HepG2 (cell line): ENCODE measurements around the gene SPATA7. TPM values are rescaled to one million over a fixed set of nuclear protein-coding genes. Genes with fewer than 3 reads are reported as not detected.

Experiments used
- ARNTL ChIP-seq: sonication (generic); formaldehyde crosslinking; IDR thresholded peaks from 2 replicates; pipeline ENCODE4 v1.4.0; 2020; ENCODE audit warnings: mild to moderate bottlenecking, missing genetic modification reagents
- BRD4 ChIP-seq: sonication (generic); formaldehyde crosslinking; IDR thresholded peaks from 2 replicates; pipeline ENCODE4 v1.4.0; 2020; ENCODE audit warnings: missing genetic modification reagents
- CCAR2 ChIP-seq: fragments of 200-400 bp; formaldehyde crosslinking; optimal IDR thresholded peaks from 2 replicates; pipeline ENCODE3; 2018; ENCODE audit warnings: low read depth, mild to moderate bottlenecking, low read length, moderate library complexity
- EP300 ChIP-seq, 3 experiments: sonication (generic) in 1 of 3; formaldehyde crosslinking in 1 of 3; IDR thresholded peaks; 2 replicates each; pipeline versions ENCODE4 v1.5.1 to v1.6.1; 2011 to 2020; ENCODE audit warnings: low read depth in 2 of 3, low read length in 2 of 3, borderline replicate concordance in 1 of 3, improper control_type of control experiment in 1 of 3, mild to moderate bottlenecking in 1 of 3, missing genetic modification reagents in 1 of 3, moderate library complexity in 1 of 3
- ERF ChIP-seq: IDR thresholded peaks from 2 replicates; pipeline ENCODE4 v1.6.1; 2018; ENCODE audit warnings: missing biosample characterization, missing genetic modification reagents
- GATAD2A ChIP-seq: IDR thresholded peaks from 2 replicates; pipeline ENCODE4 v1.6.1; 2016
- GFI1 ChIP-seq: sonication (generic); formaldehyde crosslinking; IDR thresholded peaks from 2 replicates; pipeline ENCODE4 v1.5.0; 2020; ENCODE audit warnings: missing genetic modification reagents, mild to moderate bottlenecking, borderline replicate concordance
- HNF4G ChIP-seq, 2 experiments: sonication (generic) in 1 of 2; formaldehyde crosslinking in 1 of 2; IDR thresholded peaks; 2 replicates each; pipeline versions ENCODE4 v1.4.0 to v1.6.1; 2011 to 2020; ENCODE audit warnings: borderline replicate concordance in 2 of 2, low read depth in 2 of 2, mild to moderate bottlenecking in 2 of 2, low read length in 1 of 2, missing genetic modification reagents in 1 of 2, moderate library complexity in 1 of 2
- ISX ChIP-seq: sonication (generic); formaldehyde crosslinking; conservative IDR thresholded peaks from 2 replicates; pipeline ENCODE4 v1.5.0; 2020; ENCODE audit warnings: missing genetic modification reagents
- JDP2 ChIP-seq: sonication (generic); formaldehyde crosslinking; IDR thresholded peaks from 2 replicates; pipeline ENCODE4 v1.8.1; 2022; ENCODE audit warnings: missing genetic modification reagents, borderline replicate concordance
- KLF11 ChIP-seq: IDR thresholded peaks from 2 replicates; pipeline ENCODE4 v1.6.1; 2016; ENCODE audit warnings: missing compliant biosample characterization
- MEIS2 ChIP-seq: sonication (generic); formaldehyde crosslinking; IDR thresholded peaks from 2 replicates; pipeline ENCODE4 v1.9.0; 2021; ENCODE audit warnings: mild to moderate bottlenecking, missing genetic modification reagents
- MTA1 ChIP-seq: sonication (generic); formaldehyde crosslinking; IDR thresholded peaks from 2 replicates; pipeline ENCODE4 v1.4.0; 2020; ENCODE audit warnings: missing genetic modification reagents, mild to moderate bottlenecking, borderline replicate concordance
- MTF2 ChIP-seq: sonication (generic); formaldehyde crosslinking; IDR thresholded peaks from 2 replicates; pipeline ENCODE4 v1.5.0; 2020; ENCODE audit warnings: missing genetic modification reagents, borderline replicate concordance
- NR2F2 ChIP-seq: IDR thresholded peaks from 2 replicates; pipeline ENCODE4 v1.6.1; 2012; ENCODE audit warnings: low read depth, inconsistent platforms, borderline replicate concordance
- PAWR ChIP-seq: sonication (generic); formaldehyde crosslinking; IDR thresholded peaks from 2 replicates; pipeline ENCODE4 v1.4.0; 2020; ENCODE audit warnings: missing genetic modification reagents, mild to moderate bottlenecking, borderline replicate concordance
- PCBP2 ChIP-seq: fragments of 200-400 bp; formaldehyde crosslinking; optimal IDR thresholded peaks from 2 replicates; pipeline ENCODE3; 2018; ENCODE audit warnings: low read length, low read depth; ENCODE audit not compliant: poor library complexity, severe bottlenecking
- SIX4 ChIP-seq: sonication (generic); formaldehyde crosslinking; IDR thresholded peaks from 2 replicates; pipeline ENCODE4 v1.4.0; 2020; ENCODE audit warnings: missing genetic modification reagents
- TARDBP ChIP-seq: sonication (generic); formaldehyde crosslinking; IDR thresholded peaks from 2 replicates; pipeline ENCODE4 v1.8.0; 2022; ENCODE audit warnings: mild to moderate bottlenecking, missing genetic modification reagents
- TMF1 ChIP-seq: sonication (generic); formaldehyde crosslinking; IDR thresholded peaks from 2 replicates; pipeline ENCODE4 v1.8.1; 2022; ENCODE audit warnings: low read depth, missing genetic modification reagents
- TSC22D2 ChIP-seq: sonication (generic); formaldehyde crosslinking; IDR thresholded peaks from 2 replicates; pipeline ENCODE4 v1.5.1; 2020; ENCODE audit warnings: missing genetic modification reagents, mild to moderate bottlenecking, borderline replicate concordance
- XBP1 ChIP-seq: sonication (generic); formaldehyde crosslinking; IDR thresholded peaks from 2 replicates; pipeline ENCODE4 v1.5.0; 2020; ENCODE audit warnings: missing genetic modification reagents
- ZBTB3 ChIP-seq: sonication (generic); formaldehyde crosslinking; IDR thresholded peaks from 2 replicates; pipeline ENCODE4 v1.4.0; 2020; ENCODE audit warnings: low read depth, mild to moderate bottlenecking, moderate library complexity, missing genetic modification reagents, borderline replicate concordance
- ZFP37 ChIP-seq: sonication (generic); formaldehyde crosslinking; IDR thresholded peaks from 2 replicates; pipeline ENCODE4 v1.4.0; 2020; ENCODE audit warnings: missing genetic modification reagents, borderline replicate concordance
- ZNF230 ChIP-seq: sonication (generic); formaldehyde crosslinking; IDR thresholded peaks from 2 replicates; pipeline ENCODE4 v1.4.0; 2020; ENCODE audit warnings: mild to moderate bottlenecking, missing genetic modification reagents
- ZNF446 ChIP-seq: sonication (generic); formaldehyde crosslinking; IDR thresholded peaks from 2 replicates; pipeline ENCODE4 v1.5.0; 2020; ENCODE audit warnings: mild to moderate bottlenecking, missing genetic modification reagents
- ZNF547 ChIP-seq: sonication (generic); formaldehyde crosslinking; IDR thresholded peaks from 2 replicates; pipeline ENCODE4 v1.5.1; 2020; ENCODE audit warnings: mild to moderate bottlenecking, missing genetic modification reagents
- ZNF652 ChIP-seq: IDR thresholded peaks from 2 replicates; pipeline ENCODE4 v1.6.1; 2016; ENCODE audit warnings: low read depth, borderline replicate concordance
- ZSCAN12 ChIP-seq: sonication (generic); formaldehyde crosslinking; IDR thresholded peaks from 2 replicates; pipeline ENCODE4 v1.9.0; 2021; ENCODE audit warnings: mild to moderate bottlenecking, missing genetic modification reagents
- polyA plus RNA-seq, 8 experiments: library from polyadenylated mRNA; depleted of rRNA in 3 of 8; stranded (reverse) in 7 of 8; unstranded in 1 of 8; fragments of >200 nt; fragmentation: Illumina TruSeq in 4 of 8; extraction: Trizol in 4 of 8; gene quantifications; 2 replicates each; pipeline versions ENCODE4 v1.2.1 to v1.2.3, GENCODE V29; 2011 to 2016; ENCODE audit warnings: low read depth in 4 of 8, missing spikeins in 1 of 8, mixed read lengths in 1 of 8; ENCODE audit not compliant: insufficient read depth in 1 of 8
- total RNA-seq, 5 experiments: library from RNA; depleted of rRNA; stranded (reverse); fragments of >200 nt; fragmentation: Illumina TruSeq; extraction: Trizol; gene quantifications; 2 replicates each; pipeline ENCODE4 v1.2.3, GENCODE V29; 2016; ENCODE audit warnings: low read depth in 1 of 5
- TF ChIP-seq, protein P1 (sequence below): IDR thresholded peaks from 2 replicates; pipeline ENCODE4 v1.6.1; 2016; ENCODE audit warnings: mild to moderate bottlenecking

SPATA7 gene
- total and polyA plus RNA-seq, 2 of the 13 experiments (the other 11 are each of a cell fraction or from before 2014, with no cell fraction given) = 3.6 to 5.5 TPM

DNA sequence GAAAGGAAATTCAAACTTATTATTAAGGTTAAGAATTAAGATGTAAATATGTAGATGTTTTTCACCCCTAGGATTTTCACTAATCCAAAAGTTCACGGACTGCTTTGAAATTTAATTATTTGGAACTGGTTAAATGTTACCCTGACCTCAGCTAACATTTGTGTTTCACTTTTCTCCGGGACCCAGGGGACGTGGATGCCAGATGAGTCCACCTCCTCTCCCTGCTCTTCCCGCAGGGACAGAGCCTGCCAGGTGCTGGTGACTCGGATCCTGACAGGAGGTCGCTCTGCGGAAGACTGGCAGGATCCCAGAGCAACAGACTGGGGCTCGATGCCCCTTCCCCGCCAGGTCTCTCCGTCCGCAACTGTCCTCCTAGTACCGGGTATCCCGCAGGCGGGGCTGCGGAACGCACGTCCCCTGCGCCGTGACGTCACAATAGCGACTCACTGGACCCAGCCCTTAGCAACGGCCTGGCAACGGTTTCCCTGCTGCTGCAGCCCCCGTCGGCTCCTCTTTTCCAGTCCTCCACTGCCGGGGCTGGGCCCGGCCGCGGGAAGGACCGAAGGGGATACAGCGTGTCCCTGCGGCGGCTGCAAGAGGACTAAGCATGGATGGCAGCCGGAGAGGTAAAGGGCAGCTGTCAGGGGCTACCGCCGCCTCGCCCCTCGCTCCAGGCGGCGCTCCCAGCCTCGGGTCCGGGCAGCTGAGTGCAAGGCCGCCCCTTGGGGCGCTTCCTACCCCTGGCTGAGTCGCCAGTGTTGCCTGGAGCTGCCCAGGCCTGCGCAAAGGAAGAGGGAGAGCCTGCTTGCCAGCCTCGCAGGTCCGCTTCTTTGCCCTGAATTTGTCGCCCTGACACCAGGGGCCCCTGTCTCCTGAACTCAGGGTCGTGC, at the start of gene SPATA7 (continued):
- TF ChIP-seq MTA1 (peak; percentile 66; the same call in 1 of the 2 replicates), TSC22D2 (no peak), BRD4 (no peak), GATAD2A (peak; percentile 55; the same call in 1 of the 2 replicates), TARDBP (peak; percentile 23; the same call in 1 of the 2 replicates), XBP1 (CRISPR knock-in tag) (no peak), ARNTL (no peak), ERF (CRISPR knock-in tag) (peak; percentile 49), ZBTB3 (CRISPR knock-in tag) (no peak; the same call in 1 of the 2 replicates), SIX4 (CRISPR knock-in tag) (no peak), MTF2 (CRISPR knock-in tag) (no peak), MEIS2 (CRISPR knock-in tag) (no peak), ZNF230 (no peak), ZNF446 (CRISPR knock-in tag) (no peak), ZNF547 (CRISPR knock-in tag) (no peak), PCBP2 (no peak), PAWR (no peak), TMF1 (CRISPR knock-in tag) (0 out of 2 replicates have a peak, but pooled peaks have one; percentile 51), CCAR2 (no peak), NR2F2 (no peak), KLF11 (CRISPR knock-in tag) (0 out of 2 replicates have a peak, but pooled peaks have one; percentile 40), EP300 (IDR thresholded peaks at IDR 0.05; ENCODE audit: low read depth in 2 of 2, low read length in 2 of 2) (no peak), EP300 (CRISPR knock-in tag; IDR thresholded peaks at IDR 0.05; ENCODE audit: borderline replicate concordance) (no peak), ZFP37 (CRISPR knock-in tag) (0 out of 2 replicates have a peak, but pooled peaks have one; percentile 28), GFI1 (CRISPR knock-in tag) (no peak), JDP2 (CRISPR knock-in tag) (no peak), ZNF652 (CRISPR knock-in tag) (no peak), ZSCAN12 (CRISPR knock-in tag) (no peak), HNF4G (IDR thresholded peaks at IDR 0.05; ENCODE audit: borderline replicate concordance, low read depth, low read length) (no peak), HNF4G (CRISPR knock-in tag; IDR thresholded peaks at IDR 0.05; ENCODE audit: borderline replicate concordance, low read depth) (no peak), ISX (CRISPR knock-in tag) (no peak)
- TF ChIP-seq, protein P1, sequence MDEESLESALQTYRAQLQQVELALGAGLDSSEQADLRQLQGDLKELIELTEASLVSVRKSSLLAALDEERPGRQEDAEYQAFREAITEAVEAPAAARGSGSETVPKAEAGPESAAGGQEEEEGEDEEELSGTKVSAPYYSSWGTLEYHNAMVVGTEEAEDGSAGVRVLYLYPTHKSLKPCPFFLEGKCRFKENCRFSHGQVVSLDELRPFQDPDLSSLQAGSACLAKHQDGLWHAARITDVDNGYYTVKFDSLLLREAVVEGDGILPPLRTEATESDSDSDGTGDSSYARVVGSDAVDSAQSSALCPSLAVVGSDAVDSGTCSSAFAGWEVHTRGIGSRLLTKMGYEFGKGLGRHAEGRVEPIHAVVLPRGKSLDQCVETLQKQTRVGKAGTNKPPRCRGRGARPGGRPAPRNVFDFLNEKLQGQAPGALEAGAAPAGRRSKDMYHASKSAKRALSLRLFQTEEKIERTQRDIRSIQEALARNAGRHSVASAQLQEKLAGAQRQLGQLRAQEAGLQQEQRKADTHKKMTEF = peak; percentile 81
